Midbrain (tissue), 1 donor: ENCODE data around the gene SS18L1.
"Not testable (repeated sequence)": the region's sequence is repeated elsewhere in the genome, so short reads cannot be mapped to it uniquely, and the experiment has no call there.

Experiments
- DNase-seq: peaks from one replicate; lab custom pipeline; 2025; lab: John Stamatoyannopoulos, UW

SS18L1 gene

GRCh38 chr20:62137092-62137384 lies 6.5 kb upstream of the SS18L1 start:
- no peak for DNase-seq

- DNase-seq = no peak
Measured at GRCh38 chr20:62137478-62138203, 5.9 kb upstream of the SS18L1 start.

- no peak for DNase-seq
Measured at GRCh38 chr20:62138204-62138543, 5.4 kb upstream of the SS18L1 start.

- no peak for DNase-seq
Measured at GRCh38 chr20:62138912-62139311, 4.7 kb upstream of the SS18L1 start.

- DNase-seq = no peak
Measured at GRCh38 chr20:62139636-62140035, 3.9 kb upstream of the SS18L1 start.

GRCh38 chr20:62141043-62141396 lies 2.5 kb upstream of the SS18L1 start:
- no peak for DNase-seq

GRCh38 chr20:62141397-62142251 lies 1.9 kb upstream of the SS18L1 start:
- DNase-seq = no peak

- DNase-seq = peak; percentile 16
Measured at GRCh38 chr20:62142252-62143080, 1.1 kb upstream of the SS18L1 start.

- DNase-seq = peak; percentile 2
Measured at GRCh38 chr20:62143957-62144825, 622 bp downstream of the SS18L1 start.

- no peak for DNase-seq
Measured at GRCh38 chr20:62145688-62146018, 2.1 kb downstream of the SS18L1 start.

- no peak for DNase-seq
Measured at GRCh38 chr20:62146019-62146755, 2.6 kb downstream of the SS18L1 start.

- no peak for DNase-seq
Measured at GRCh38 chr20:62147125-62147524, 3.6 kb downstream of the SS18L1 start.

- DNase-seq = no peak
Measured at GRCh38 chr20:62147528-62147927, 4.0 kb downstream of the SS18L1 start.

GRCh38 chr20:62148383-62148782 lies 4.8 kb downstream of the SS18L1 start:
- not testable (repeated sequence) for DNase-seq

- DNase-seq = no peak
Measured at GRCh38 chr20:62148908-62149314, 5.3 kb downstream of the SS18L1 start.

- DNase-seq = peak; percentile 0
Measured at GRCh38 chr20:62149532-62150309, 6.2 kb downstream of the SS18L1 start.

GRCh38 chr20:62150310-62150575 lies 6.7 kb downstream of the SS18L1 start:
- no peak for DNase-seq

GRCh38 chr20:62151225-62151624 lies 7.7 kb downstream of the SS18L1 start:
- DNase-seq = no peak

- DNase-seq = no peak
Measured at GRCh38 chr20:62151835-62152364, 8.3 kb downstream of the SS18L1 start.
